ENCODE data around the gene NDUFB7.
"Not testable (repeated sequence)": the region's sequence is repeated elsewhere in the genome, so short reads cannot be mapped to it uniquely, and the experiment has no call there.

NDUFB7 gene

GRCh38 chr19:14544977-14545715 lies 26.7 kb downstream of the NDUFB7 start:
- no peaks in the 10 kb centered on the region for H3K9me3 Mint-ChIP-seq
- no peaks in the 10 kb centered on the region for H3K27me3 Mint-ChIP-seq (ENCODE audit: low read depth)
- no peak overlapping the region for H3K4me3 Mint-ChIP-seq
- TF ChIP-seq CTCF (IDR thresholded peaks at IDR 0.05; ENCODE audit: unreplicated experiment in 3 of 3): no peak
- peaks cover 24% of the 10 kb centered on the region for H3K4me1 Mint-ChIP-seq
- peaks cover 12% of the 10 kb centered on the region for H3K36me3 Mint-ChIP-seq (ENCODE audit: low read depth)
- H3K27ac Mint-ChIP-seq: peak overlapping the region in 2 of 3 experiments; percentile 74 to 78

DNA sequence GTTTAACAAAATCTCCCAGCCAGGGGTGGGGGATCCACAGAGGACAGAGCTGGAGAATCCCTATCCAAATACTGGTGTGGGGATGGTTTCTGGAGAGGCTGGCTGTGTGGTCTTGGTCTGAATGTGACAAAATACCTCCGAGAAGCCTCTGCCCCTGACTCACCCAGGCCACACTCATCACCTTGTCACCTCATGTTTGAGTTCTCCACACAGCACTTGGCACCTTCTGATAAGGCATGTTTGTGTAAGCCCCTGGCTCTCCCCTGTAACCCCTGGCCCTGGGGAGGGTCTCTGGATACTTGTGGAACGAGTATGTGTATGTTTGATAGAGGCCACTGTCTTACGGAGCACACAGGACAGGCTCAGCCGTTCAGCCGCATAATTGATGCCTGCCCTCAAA lies 27.8 kb downstream of the NDUFB7 start:
- H3K27ac Mint-ChIP-seq: no peak overlapping the region
- H3K4me1 Mint-ChIP-seq: peaks cover 19% of the 10 kb centered on the region
- no peaks in the 10 kb centered on the region for H3K9me3 Mint-ChIP-seq
- H3K36me3 Mint-ChIP-seq (ENCODE audit: low read depth): peaks cover 12% of the 10 kb centered on the region
- TF ChIP-seq CTCF (IDR thresholded peaks at IDR 0.05; ENCODE audit: unreplicated experiment in 3 of 3): no peak
- H3K27me3 Mint-ChIP-seq (ENCODE audit: low read depth): no peaks in the 10 kb centered on the region
- H3K4me3 Mint-ChIP-seq: no peak overlapping the region

- Mint-ChIP-seq H3K27ac (no peak overlapping the region), H3K27me3 (ENCODE audit: low read depth) (no peaks in the 10 kb centered on the region), H3K36me3 (ENCODE audit: low read depth) (peaks cover 9% of the 10 kb centered on the region), H3K4me1 (peaks cover 19% of the 10 kb centered on the region), H3K9me3 (no peaks in the 10 kb centered on the region), H3K4me3 (no peak overlapping the region)
- TF ChIP-seq CTCF (IDR thresholded peaks at IDR 0.05; ENCODE audit: unreplicated experiment in 3 of 3): no peak
Observed at GRCh38 chr19:14542711-14543328, 29.0 kb downstream of the NDUFB7 start.

DNA sequence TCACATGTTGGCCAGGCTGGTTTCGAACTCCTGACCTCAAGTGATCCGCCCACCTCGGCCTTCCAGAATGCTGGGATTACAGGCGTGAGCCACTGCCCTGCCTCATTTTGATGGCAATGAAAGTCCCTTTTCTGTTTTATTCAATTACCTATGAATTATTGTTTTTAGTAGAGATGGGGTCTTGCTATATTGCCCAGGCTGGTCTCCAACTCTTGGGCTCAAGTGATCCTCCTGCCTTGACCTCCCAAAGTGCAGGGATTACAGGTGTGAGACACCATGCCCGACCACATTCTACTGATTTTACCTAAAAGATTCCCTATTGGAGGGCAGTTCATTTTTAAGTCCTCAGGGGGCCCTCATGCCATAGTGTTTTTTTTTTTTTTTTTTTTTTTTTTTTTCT lies 29.9 kb downstream of the NDUFB7 start:
- peaks cover 18% of the 10 kb centered on the region for H3K4me1 Mint-ChIP-seq
- not testable (repeated sequence) for H3K9me3 Mint-ChIP-seq; H3K4me3 Mint-ChIP-seq; H3K36me3 Mint-ChIP-seq (ENCODE audit: low read depth); H3K27ac Mint-ChIP-seq; H3K27me3 Mint-ChIP-seq (ENCODE audit: low read depth)

- H3K36me3 Mint-ChIP-seq (ENCODE audit: low read depth): peaks cover 9% of the 10 kb centered on the region
- no peak overlapping the region for H3K4me3 Mint-ChIP-seq
- H3K9me3 Mint-ChIP-seq: no peaks in the 10 kb centered on the region
- H3K27ac Mint-ChIP-seq: no peak overlapping the region
- H3K4me1 Mint-ChIP-seq: peaks cover 14% of the 10 kb centered on the region
- H3K27me3 Mint-ChIP-seq (ENCODE audit: low read depth): no peaks in the 10 kb centered on the region
- TF ChIP-seq CTCF (IDR thresholded peaks at IDR 0.05; ENCODE audit: unreplicated experiment in 3 of 3): no peak
Observed at GRCh38 chr19:14540741-14541525, 30.9 kb downstream of the NDUFB7 start.

GRCh38 chr19:14536926-14537692 lies 34.8 kb downstream of the NDUFB7 start:
- Mint-ChIP-seq H3K36me3 (ENCODE audit: low read depth) (peaks cover 13% of the 10 kb centered on the region), H3K4me1 (peaks cover 5% of the 10 kb centered on the region), H3K27me3 (ENCODE audit: low read depth) (no peaks in the 10 kb centered on the region), H3K27ac (peak overlapping the region in 2 of 3 experiments; percentile 52 to 57), H3K4me3 (peak overlapping the region in 1 of 3 experiments; percentile 57), H3K9me3 (no peaks in the 10 kb centered on the region)
- no peak for TF ChIP-seq CTCF (IDR thresholded peaks at IDR 0.05; ENCODE audit: unreplicated experiment in 3 of 3)

All from nephron (organoid).